Rectal smooth muscle tissue (tissue), 1 donor: ENCODE results near the gene RTL10.

ENCODE experiments used
- H3K27ac ChIP-seq: one replicate; pipeline ENCODE4 v1.7.0; 2013; ENCODE audit warnings: low read depth, low read length, inconsistent platforms
- H3K27me3 ChIP-seq: one replicate; pipeline ENCODE4 v1.7.0; 2013; ENCODE audit warnings: low read length; ENCODE audit not compliant: control insufficient read depth, insufficient read depth
- H3K36me3 ChIP-seq: one replicate; pipeline ENCODE4 v1.7.0; 2013; ENCODE audit warnings: low read length; ENCODE audit not compliant: control insufficient read depth, insufficient read depth
- H3K4me1 ChIP-seq: one replicate; pipeline ENCODE4 v1.7.0; 2013; ENCODE audit warnings: low read length; ENCODE audit not compliant: control insufficient read depth, insufficient read depth
- H3K4me3 ChIP-seq: one replicate; pipeline ENCODE4 v1.7.0; 2013; ENCODE audit warnings: low read length
- H3K9ac ChIP-seq: one replicate; pipeline ENCODE4 v1.7.0; 2013; ENCODE audit warnings: low read length

RTL10 gene

DNA sequence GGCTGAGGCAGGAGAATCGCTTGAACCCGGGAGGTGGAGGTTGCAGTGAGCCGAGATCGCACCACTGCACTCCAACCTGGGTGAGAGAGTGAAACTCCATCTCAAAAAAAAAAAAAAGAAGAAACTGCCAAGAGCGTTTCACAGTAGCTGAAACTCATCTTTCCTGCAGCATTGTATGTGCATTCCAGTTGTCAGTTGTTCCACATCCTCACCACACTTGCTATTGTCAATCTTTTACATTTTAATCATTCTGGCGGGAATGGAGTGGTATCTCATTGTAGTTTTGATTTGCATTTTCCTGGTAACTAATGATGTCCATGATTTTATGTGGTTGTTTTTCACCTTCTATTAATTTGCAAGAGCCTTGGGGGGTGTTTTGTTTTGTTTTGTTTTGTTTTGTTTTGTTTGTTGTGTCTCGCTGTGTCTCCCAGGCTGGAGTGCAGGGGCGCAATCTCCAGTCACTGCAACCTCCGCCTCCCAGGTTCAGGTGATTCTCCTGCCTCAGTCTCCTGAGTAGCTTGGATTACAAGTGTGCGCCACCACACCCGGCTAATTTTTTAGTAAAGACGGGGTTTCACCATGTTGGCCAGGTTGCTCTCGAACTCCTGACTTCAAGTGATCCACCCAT is 8.1 kb upstream of the RTL10 start:
- Histone ChIP-seq H3K4me3 (no peak overlapping the region), H3K4me1 (no peaks in the 10 kb centered on the region), H3K36me3 (no peaks in the 10 kb centered on the region), H3K9ac (no peak overlapping the region), H3K27ac (no peak overlapping the region), H3K27me3 (no peaks in the 10 kb centered on the region)

DNA sequence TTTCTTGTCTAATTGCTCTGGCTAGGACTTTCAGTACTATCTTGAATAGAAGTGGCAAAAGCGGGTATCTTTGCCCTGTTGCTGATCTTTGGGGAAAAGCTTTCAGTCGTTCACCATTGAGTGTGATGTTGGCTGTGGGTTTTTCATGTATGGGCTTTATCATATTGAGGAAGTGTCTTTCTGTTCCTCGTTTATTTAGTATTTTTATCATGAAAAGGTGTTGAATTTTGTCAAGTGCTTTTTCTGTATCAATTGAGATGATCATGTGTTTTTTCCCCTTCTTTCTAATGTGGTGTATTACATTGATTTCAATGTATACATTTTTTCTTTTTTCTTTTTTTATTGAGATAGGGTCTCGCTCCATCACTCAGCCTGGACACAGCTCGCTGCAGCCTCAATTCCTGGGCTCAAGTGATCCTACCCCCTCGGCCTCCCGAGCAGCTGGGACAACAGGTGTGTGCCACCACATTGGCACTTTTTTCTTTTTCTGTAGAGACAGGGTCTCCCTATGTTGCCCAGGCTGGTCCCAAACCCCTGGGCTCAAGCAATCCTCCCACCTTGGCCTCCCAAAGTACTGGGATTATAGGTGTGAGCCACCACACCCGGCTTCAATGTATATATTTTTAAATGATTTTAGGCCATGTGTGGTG is 5.3 kb upstream of the RTL10 start:
- H3K9ac ChIP-seq = no peak overlapping the region
- no peaks in the 10 kb centered on the region for H3K27me3 ChIP-seq
- H3K4me3 ChIP-seq = no peak overlapping the region
- peaks cover 8% of the 10 kb centered on the region for H3K4me1 ChIP-seq
- H3K36me3 ChIP-seq = no peaks in the 10 kb centered on the region
- H3K27ac ChIP-seq = no peak overlapping the region

DNA sequence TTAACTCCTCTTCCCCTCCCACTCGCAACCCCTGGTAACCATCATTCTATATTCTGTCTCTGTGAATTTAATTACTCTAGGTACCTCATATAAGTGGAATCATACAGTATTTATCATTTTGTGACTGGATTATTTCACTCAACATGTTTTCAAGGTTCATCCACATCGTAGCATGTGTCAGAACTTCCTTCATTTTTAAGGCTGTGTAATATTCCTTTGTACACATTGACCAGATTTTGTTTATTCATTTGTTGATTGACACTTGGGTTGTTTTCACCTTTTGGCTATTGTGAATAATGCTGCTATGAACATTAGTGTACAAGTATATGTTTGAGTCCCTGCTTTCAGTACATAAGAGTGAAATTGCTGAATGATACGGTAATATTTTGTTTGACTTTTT is 2.7 kb upstream of the RTL10 start:
- no peak overlapping the region for H3K27ac ChIP-seq
- H3K27me3 ChIP-seq = no peaks in the 10 kb centered on the region
- no peak overlapping the region for H3K4me3 ChIP-seq
- H3K9ac ChIP-seq = no peak overlapping the region
- peaks cover 19% of the 10 kb centered on the region for H3K4me1 ChIP-seq
- H3K36me3 ChIP-seq = peaks cover under 1% of the 10 kb centered on the region

DNA sequence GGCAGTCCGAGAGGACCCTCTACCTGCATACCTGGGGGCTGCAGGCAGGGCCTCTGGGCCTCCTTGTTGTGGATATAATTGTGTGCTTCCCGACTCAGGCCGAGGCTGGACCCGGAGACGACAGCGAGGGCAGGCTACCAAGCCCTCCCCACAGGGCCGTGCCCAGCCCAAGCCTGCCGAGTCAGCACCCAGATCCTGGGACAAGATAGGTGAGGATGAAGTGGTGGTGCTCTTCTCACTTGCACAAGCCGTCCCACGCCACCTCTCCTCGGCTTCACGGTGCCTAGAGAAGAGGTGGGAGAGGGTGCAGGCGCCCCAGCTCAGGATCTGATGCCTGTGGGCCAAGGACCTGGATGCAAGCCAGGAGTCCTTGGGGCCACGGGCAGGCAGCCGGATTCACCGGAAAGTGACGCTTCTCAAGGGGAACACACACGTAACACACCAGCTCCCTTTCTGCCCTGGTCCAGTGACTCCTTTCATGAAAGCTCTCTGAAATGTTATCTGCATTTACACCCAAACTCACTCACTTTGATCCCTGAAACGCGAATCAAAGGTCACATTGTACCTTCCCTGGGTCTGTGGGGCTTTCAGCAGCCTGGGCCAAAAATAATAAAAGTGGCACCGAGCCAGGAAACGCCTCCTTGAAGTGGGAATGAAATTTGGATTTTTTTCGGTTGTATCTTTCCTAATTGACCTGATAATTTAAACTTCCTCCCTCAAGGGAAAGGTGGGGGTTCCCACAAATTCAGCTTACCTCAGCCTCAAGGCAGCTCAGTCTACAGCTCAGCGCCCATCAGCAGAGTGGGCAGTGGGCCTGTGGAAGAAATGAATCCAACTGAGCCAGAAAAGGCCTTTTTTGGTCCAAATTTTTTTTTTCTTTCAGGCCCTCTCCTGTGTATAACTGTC is 1.1 kb upstream of the RTL10 start:
- H3K4me1 ChIP-seq = peaks cover 19% of the 10 kb centered on the region
- H3K27ac ChIP-seq = peak overlapping the region; percentile 94
- peak overlapping the region; percentile 94 for H3K4me3 ChIP-seq
- no peaks in the 10 kb centered on the region for H3K27me3 ChIP-seq
- peak overlapping the region; percentile 81 for H3K9ac ChIP-seq
- peaks cover 17% of the 10 kb centered on the region for H3K36me3 ChIP-seq

DNA sequence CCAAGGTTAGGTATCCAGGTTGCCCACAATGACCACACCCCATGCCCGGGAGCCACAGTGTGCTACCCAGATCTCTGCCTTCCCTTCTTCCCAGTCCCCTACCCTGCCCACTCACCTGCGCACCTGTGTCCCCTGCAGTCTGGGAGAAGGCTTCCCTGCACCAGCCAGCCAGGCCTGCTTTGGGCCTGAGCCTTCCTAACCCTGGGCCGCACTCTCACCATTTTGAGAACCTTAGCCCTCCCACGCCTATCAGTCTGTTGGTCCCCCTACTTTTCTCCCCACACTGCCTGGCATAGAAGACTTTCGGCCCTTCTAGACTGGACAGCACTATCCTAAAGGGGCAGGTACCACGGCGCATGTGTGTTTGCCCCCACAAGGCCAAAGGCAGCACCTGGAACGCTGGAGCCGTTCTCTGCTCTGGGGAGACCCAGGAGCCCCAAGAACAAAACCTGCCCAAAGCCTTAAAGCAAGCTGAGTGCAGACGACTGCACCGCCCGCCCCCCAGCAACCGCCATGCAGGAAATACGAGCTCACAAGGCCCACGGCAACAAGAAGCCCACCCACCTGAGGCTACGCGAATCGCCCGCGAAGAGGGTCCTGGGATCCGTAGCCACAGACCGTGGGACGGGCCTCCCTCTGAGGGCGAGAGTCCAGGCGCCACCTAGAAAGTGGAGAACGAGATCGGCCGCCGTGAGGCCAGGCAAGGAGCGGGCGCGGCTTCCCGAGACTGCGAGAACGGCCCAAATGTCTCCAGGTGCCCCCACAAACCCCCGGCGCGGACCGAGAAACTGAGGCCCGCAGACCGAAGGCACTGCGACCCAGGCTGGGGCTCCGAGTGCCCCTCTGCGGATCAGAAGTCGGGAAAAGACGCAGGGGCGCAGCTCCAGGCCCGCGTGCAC is 546 bp downstream of the RTL10 start:
- H3K9ac ChIP-seq = peak overlapping the region; percentile 92
- peak overlapping the region; percentile 94 for H3K4me3 ChIP-seq
- H3K27ac ChIP-seq = peak overlapping the region; percentile 84
- H3K27me3 ChIP-seq = no peaks in the 10 kb centered on the region
- H3K36me3 ChIP-seq = peaks cover 23% of the 10 kb centered on the region
- peaks cover 19% of the 10 kb centered on the region for H3K4me1 ChIP-seq

DNA sequence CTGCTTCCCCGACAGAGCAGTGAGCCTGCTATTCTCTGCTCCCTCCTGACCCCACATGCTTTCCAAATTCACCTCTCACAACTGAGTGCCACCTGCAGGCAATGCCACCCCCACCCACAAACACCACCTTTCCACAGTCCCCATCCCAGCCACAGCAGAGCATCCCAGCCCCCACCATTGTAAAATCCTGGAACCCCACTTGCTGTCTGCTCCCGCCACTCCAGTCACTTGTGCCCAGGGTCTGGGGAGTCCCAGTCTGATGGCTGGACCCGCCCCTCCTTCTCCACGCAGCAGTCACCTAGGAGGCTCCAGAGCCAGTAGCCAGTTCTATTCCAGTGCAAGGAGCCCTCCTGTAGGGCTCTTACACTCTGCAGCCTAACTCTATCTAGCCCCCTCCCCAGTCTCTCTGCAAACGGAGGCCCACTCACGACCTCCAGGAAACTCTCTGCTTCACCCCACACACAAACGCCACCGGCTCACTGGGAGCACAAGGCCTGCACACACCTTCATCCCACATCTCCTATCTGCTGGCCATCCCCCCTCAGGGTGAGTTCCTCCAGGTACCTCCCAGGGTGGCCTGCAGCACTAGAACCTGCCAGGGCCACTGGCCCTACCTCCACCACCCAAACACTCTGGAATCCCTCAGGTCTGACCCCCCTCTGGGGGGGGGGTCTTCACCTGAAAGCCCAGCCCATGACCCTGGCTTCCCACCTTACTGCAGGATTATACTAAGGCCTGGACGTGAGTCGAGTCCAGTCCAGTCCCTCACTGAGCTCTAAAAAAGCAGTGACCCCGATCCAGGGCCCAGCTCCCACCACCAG is 1.4 kb downstream of the RTL10 start:
- Histone ChIP-seq H3K36me3 (peaks cover 23% of the 10 kb centered on the region), H3K9ac (peak overlapping the region; percentile 92), H3K27me3 (no peaks in the 10 kb centered on the region), H3K4me3 (peak overlapping the region; percentile 94), H3K4me1 (peaks cover 19% of the 10 kb centered on the region), H3K27ac (peak overlapping the region; percentile 84)

DNA sequence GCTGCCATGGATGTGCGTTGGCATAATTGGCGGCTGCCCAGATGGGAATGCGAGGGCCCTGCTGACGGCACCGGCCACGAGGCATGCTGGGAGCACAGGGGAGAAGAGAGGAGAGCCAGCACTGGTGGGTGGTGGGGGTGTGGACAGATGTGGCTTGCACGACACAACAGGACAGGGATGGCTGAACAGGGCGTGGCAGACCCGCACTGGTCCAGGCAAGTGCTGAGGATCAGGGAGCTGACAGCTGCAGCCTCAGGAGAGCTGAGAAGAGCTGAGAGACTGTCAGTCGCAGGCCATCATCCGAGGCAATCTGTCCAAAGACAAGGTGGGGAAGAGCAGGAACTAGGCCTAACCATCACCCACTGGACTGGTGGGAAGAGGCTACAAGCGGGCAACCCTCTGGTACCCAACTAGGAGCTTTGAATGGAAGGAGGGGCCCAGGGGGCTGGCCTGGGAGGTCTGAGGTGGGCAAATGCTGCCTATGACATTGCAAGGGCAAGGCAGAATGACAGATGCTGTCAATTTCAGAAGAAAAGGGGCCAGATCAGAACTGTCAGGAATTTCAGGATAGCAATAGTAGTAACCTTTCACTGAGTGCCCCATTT is 2.4 kb downstream of the RTL10 start:
- H3K27ac ChIP-seq = no peak overlapping the region
- no peak overlapping the region for H3K9ac ChIP-seq
- no peak overlapping the region for H3K4me3 ChIP-seq
- peaks cover 23% of the 10 kb centered on the region for H3K36me3 ChIP-seq
- no peaks in the 10 kb centered on the region for H3K27me3 ChIP-seq
- peaks cover 19% of the 10 kb centered on the region for H3K4me1 ChIP-seq

DNA sequence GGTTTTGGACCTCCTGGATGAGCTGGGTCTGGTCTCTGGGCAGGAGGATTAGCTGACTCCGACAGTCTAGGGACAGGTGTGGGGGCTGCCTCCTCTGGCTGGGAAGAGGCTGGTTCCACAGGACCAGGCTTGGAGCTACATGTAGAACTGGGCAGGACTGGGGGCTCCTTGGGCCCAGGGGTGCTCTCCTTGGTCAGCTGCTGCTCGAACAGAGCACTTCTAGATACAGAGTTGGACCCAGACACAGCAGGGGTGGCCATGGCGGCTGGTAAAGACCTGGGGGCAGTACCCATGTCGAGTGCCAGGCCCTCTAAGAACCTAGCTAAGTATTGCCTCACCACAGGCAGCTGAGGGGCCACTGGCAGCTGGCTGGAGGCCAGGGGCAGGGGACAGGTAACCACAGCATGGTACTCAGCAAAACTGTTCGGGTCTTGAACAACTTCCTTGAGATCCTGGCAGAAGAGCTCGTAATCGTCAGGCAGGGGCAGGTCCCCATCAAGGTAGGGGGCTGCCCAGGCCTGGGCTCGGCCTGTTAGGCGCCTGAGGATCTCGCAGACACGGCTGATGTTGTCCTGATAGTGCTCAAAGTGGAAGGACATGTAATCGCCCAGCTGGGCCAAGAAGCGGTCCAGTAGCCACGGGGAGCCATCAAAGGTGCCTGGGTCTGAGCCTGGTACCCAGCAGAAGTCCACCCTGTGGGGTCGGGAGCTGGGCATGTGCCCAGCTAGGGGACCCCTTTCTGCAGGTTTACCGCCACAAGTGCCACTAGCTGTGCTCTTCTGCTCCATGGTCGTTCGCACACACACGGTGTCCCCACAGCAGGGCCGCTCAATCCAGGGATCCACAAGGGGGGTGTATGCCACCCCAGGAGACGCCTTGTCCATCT is 3.1 kb downstream of the RTL10 start:
- no peak overlapping the region for H3K27ac ChIP-seq
- no peak overlapping the region for H3K4me3 ChIP-seq
- peaks cover 23% of the 10 kb centered on the region for H3K36me3 ChIP-seq
- no peak overlapping the region for H3K9ac ChIP-seq
- H3K4me1 ChIP-seq = peaks cover 19% of the 10 kb centered on the region
- H3K27me3 ChIP-seq = no peaks in the 10 kb centered on the region

DNA sequence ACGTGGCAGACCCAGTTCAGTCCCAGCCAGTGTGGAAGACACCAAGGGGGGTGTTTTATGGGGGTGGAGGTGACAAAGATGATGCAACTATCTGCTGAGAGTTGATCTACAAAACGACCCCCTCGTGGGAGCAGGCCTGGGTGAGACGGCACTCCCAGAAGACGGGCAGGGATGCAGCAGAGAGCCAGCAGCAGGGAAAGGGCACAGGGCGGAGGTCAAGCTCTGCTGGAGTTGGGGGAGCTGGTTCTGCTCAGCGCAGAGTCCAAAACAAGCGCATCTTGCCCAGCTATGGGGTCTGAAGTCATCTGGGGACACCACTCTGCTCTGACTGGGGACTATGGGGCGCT is 3.9 kb downstream of the RTL10 start:
- Histone ChIP-seq H3K4me1 (peaks cover 15% of the 10 kb centered on the region), H3K36me3 (peaks cover 23% of the 10 kb centered on the region), H3K27ac (no peak overlapping the region)

DNA sequence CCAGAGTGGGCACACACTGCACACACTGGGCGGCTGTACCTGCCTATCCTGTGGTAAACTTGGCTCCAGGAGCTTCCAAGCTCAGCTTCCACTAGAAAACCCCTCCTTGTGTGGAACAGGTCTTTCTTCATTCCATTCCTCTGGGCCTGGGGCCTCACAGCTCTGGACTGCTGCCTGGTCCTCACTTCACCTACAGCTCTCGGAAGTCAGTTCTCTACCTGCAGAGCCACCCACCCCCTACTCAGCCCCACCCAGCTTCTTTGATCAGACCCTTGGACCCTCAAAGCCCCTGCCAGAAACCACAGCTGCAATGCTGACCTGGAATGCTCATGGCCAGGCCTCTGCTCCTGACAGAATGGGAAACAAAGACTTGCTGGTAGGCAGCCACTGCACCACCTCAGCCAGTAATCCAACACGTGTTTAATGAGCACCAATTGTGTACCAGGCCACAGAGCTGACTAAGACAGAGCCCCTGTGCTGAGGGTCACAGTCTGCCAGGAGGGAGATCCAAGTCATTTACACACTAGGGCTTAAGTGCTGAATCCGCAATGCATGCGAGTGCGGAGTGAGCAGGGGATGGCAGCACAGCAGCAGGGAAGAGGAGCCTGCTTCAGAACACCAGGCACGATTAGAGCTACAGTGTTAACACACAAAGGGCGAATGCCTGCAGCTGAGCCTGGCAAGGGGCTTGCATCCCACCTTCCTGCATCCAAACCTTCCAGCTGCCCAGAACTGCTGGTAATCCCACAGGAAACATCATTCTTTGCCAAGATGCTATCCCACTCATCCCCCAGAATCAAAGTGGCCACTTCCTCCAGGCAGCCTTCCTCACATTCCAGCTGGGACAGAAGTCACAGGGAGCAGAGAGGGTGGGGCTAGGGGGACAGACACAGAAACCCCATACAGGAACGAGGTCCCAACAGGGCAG is 4.6 kb downstream of the RTL10 start:
- Histone ChIP-seq H3K27me3 (no peaks in the 10 kb centered on the region), H3K36me3 (peaks cover 23% of the 10 kb centered on the region), H3K4me1 (peaks cover 11% of the 10 kb centered on the region), H3K9ac (no peak overlapping the region), H3K27ac (no peak overlapping the region), H3K4me3 (no peak overlapping the region)

More for the DNA sequence above, 3.9 kb downstream of the RTL10 start:
- Histone ChIP-seq H3K4me3 (no peak overlapping the region), H3K27me3 (no peaks in the 10 kb centered on the region), H3K9ac (no peak overlapping the region)
